GM23338 (cell line): ENCODE results near the gene MPPED1.

Experiments
- CTCF ChIP-seq, 2 experiments: fragments of 200-600 bp in 1 of 2; sonication (generic) in 1 of 2; conservative IDR thresholded peaks; 2 replicates each; pipeline versions ENCODE4 v1.5.1 to v1.6.1; 2016 to 2017; ENCODE audit warnings: antibody characterized with exemption in 2 of 2, low read depth in 2 of 2, mild to moderate bottlenecking in 2 of 2, moderate library complexity in 1 of 2
- EZH2 ChIP-seq: fragments of 200-600 bp; sonication (generic); IDR thresholded peaks from one replicate; pipeline ENCODE4 v1.8.0; 2017; ENCODE audit warnings: antibody characterized with exemption, mild to moderate bottlenecking, low read depth; ENCODE audit not compliant: unreplicated experiment
- JUNB ChIP-seq: IDR thresholded peaks from one replicate; pipeline ENCODE4 v1.6.1; 2016; ENCODE audit warnings: antibody characterized with exemption; ENCODE audit not compliant: unreplicated experiment
- POLR2AphosphoS5 ChIP-seq: IDR thresholded peaks from 2 replicates; pipeline ENCODE4 v1.6.1; 2016; ENCODE audit warnings: antibody characterized with exemption, low read depth
- REST ChIP-seq: IDR thresholded peaks from one replicate; pipeline ENCODE4 v1.6.1; 2018; ENCODE audit warnings: antibody characterized with exemption; ENCODE audit not compliant: unreplicated experiment
- ZNF331 ChIP-seq: fragments of 250-450 bp; sonication (Bioruptor Pico); IDR thresholded peaks from 2 replicates; pipeline ENCODE4 v1.5.0; 2020; ENCODE audit warnings: low read depth, mild to moderate bottlenecking, moderate library complexity

GRCh38 chr22:43479301-43479950, 67.6 kb downstream of the MPPED1 start:
- no peak for TF ChIP-seq CTCF (conservative IDR thresholded peaks at IDR 0.05; ENCODE audit: low read depth in 2 of 2)
- TF ChIP-seq JUNB = no peak
- no peak for TF ChIP-seq EZH2
- TF ChIP-seq ZNF331 (CRISPR knock-in tag) = no peak
- TF ChIP-seq POLR2AphosphoS5 = no peak
- TF ChIP-seq REST = no peak
